Gastrocnemius medialis (tissue), 4 donors: ENCODE measurements around the gene C20orf141. TPM values are rescaled to one million over a fixed set of nuclear protein-coding genes. Genes with fewer than 3 reads are reported as not detected.

ENCODE experiments used
- ATAC-seq, 2 donors: fragments of 150-250 bp; one replicate each; pipeline ENCODE4 v1.9.1; 2016
- DNase-seq, 2 donors: peaks; one replicate each; pipeline ENCODE4 v3.0.0-alpha.2; 2019
- H3K27ac ChIP-seq, 4 donors: fragments of 200-600 bp; sonication (generic); 1 replicate in 1 of 4; 2 replicates in 3 of 4; pipeline ENCODE4 v1.5.1; 2016 to 2018; ENCODE audit warnings: mild to moderate bottlenecking in 2 of 4, moderate library complexity in 1 of 4
- H3K27me3 ChIP-seq, 3 donors: fragments of 200-600 bp; sonication (generic) in 2 of 3; 1 replicate in 1 of 3; 2 replicates in 2 of 3; pipeline versions ENCODE4 v1.5.1 to v1.6.0; 2016 to 2019; ENCODE audit warnings: mild to moderate bottlenecking in 1 of 3, moderate library complexity in 1 of 3
- H3K36me3 ChIP-seq, 2 donors: fragments of 200-600 bp; sonication (generic) in 1 of 2; one replicate each; pipeline ENCODE4 v1.5.1; 2017 to 2018
- H3K4me1 ChIP-seq, 2 donors: fragments of 200-600 bp; sonication (generic) in 1 of 2; one replicate each; pipeline ENCODE4 v1.5.1; 2016 to 2017; ENCODE audit warnings: mild to moderate bottlenecking in 2 of 2
- H3K4me3 ChIP-seq, 4 donors: fragments of 200-600 bp; sonication (generic) in 3 of 4; 1 replicate in 1 of 4; 2 replicates in 3 of 4; pipeline ENCODE4 v1.5.1; 2016 to 2019; ENCODE audit warnings: mild to moderate bottlenecking in 2 of 4
- H3K9me3 ChIP-seq, 3 donors: fragments of 200-600 bp; sonication (generic) in 2 of 3; 1 replicate in 1 of 3; 2 replicates in 2 of 3; pipeline ENCODE4 v1.5.1; 2016 to 2019
- CTCF ChIP-seq, 5 experiments: fragments of 450-650 bp in 3 of 5; fragments of 200-600 bp in 2 of 5; sonication (generic) in 2 of 5; IDR thresholded peaks in 4 of 5; conservative IDR thresholded peaks in 1 of 5; 1 replicate in 4 of 5; 2 replicates in 1 of 5; pipeline ENCODE4 v1.5.1; 2016 to 2019; ENCODE audit warnings: antibody characterized with exemption in 5 of 5, mild to moderate bottlenecking in 3 of 5, moderate library complexity in 3 of 5
- POLR2A ChIP-seq, 2 donors: fragments of 450-650 bp; IDR thresholded peaks; one replicate each; pipeline ENCODE4 v1.6.1; 2017; ENCODE audit warnings: antibody characterized with exemption in 2 of 2, mild to moderate bottlenecking in 2 of 2, moderate library complexity in 2 of 2
- in situ Hi-C, 4 donors: fragments of 200-750 bp; cut with MboI; loops; one replicate each; pipeline versions ENCODE4 v1.15.0 to v1.8.0; 2017; ENCODE audit warnings: low sequenced_read_pairs in 4 of 4
- intact Hi-C: fragments of 100-400 bp; cut with DNase I; formaldehyde crosslinking; loops from one replicate; pipeline ENCODE4 v1.15.1; 2023; ENCODE audit warnings: low total_unique reads
- total RNA-seq, 4 donors: library from RNA; depleted of rRNA; stranded (reverse); fragments of >200 nt; gene quantifications; one replicate each; pipeline versions ENCODE4 v1.1.0 to v1.2.3, GENCODE V29; 2016

Gene C20orf141
- total RNA-seq, 4 donors from 2014 or later, result not detected

DNA sequence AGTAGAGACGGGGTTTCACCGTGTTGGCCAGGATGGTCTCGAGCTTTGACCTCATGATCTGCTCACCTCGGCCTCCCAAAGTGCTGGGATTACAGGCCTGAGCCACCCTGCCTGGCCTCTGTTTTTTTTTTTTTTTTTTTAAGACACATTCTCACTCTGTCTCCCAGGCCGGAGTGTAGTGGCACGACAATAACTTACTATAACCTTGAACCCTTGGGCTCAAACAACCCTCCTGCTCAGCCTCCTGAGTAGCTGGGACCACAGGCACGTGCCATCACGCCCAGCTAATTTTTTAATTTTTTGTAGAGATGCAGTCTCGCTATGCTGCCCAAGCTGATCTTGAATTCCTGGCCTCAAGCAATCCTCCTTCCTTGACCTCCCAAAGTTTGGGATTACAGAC is 41.0 kb upstream of the C20orf141 start:
- in situ Hi-C loops, result no loop called here
- peaks cover 0 to 13% (median 0%) of the 10 kb centered on the region in 3 donors for H3K27me3 ChIP-seq
- DNase-seq (no peak), ATAC-seq (no peak)
- intact Hi-C loops, result no loop called here
- H3K4me1 ChIP-seq, result no peaks in the 10 kb centered on the region
- no peak overlapping the region for H3K4me3 ChIP-seq
- no peaks in the 10 kb centered on the region for H3K9me3 ChIP-seq
- H3K27ac ChIP-seq, result no peak overlapping the region
- no peaks in the 10 kb centered on the region for H3K36me3 ChIP-seq
- TF ChIP-seq CTCF (IDR thresholded peaks at IDR 0.05 in 4 of 5, conservative IDR thresholded peaks at IDR 0.05 in 1 of 5) (no peak), POLR2A (IDR thresholded peaks at IDR 0.05) (no peak)

GRCh38 chr20:2775139-2775538 is 39.6 kb upstream of the C20orf141 start:
- H3K4me1 ChIP-seq, result no peaks in the 10 kb centered on the region
- no peaks in the 10 kb centered on the region for H3K9me3 ChIP-seq
- ATAC-seq (no peak), DNase-seq (no peak)
- H3K4me3 ChIP-seq, result no peak overlapping the region
- no peaks in the 10 kb centered on the region for H3K36me3 ChIP-seq
- in situ Hi-C loops, result no loop called here
- H3K27ac ChIP-seq, result no peak overlapping the region
- TF ChIP-seq POLR2A (IDR thresholded peaks at IDR 0.05) (no peak), CTCF (IDR thresholded peaks at IDR 0.05 in 4 of 5, conservative IDR thresholded peaks at IDR 0.05 in 1 of 5) (no peak)
- intact Hi-C loops, result no loop called here
- H3K27me3 ChIP-seq, result peaks cover 0 to 13% (median 0%) of the 10 kb centered on the region in 3 donors

DNA sequence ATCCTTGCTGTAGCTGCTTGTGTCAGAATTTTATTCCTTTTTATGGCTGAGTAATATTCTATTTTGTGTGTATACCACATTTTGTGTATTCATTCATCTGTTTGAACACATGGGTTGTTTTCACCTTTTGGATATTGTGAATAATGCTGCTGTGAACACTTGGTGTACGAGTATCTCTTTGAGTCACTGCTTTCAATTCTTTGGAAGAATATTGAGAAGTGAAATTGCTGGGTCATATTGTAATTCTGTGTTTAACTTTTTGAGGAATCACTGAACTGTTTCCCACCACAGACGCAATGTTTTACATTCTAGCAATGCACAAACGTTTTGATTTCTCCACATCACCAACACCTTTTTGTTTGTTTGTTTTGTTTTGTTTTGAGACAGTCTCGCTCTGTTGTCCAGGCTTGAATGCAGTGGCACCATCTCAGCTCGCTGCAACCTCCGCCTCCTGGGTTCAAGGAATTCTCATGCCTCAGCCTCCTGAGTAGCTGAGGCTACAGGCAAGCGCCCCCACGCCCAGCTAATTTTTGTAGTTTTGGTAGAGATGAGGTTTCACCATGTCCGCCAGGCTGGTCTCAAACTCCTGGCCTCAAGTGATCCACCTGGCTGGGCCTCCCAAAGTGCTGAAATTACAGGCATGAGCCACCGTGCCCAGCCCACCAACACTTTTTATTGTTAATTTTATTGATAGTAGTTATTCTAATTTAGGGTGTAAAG is 36.0 kb upstream of the C20orf141 start:
- DNase-seq (no peak), ATAC-seq (no peak)
- Histone ChIP-seq H3K36me3 (no peaks in the 10 kb centered on the region), H3K4me3 (no peak overlapping the region), H3K27me3 (peaks cover 0 to 15% (median 0%) of the 10 kb centered on the region in 3 donors), H3K9me3 (no peaks in the 10 kb centered on the region), H3K27ac (no peak overlapping the region), H3K4me1 (no peaks in the 10 kb centered on the region)
- in situ Hi-C loops (no loop called here), intact Hi-C loops (no loop called here)
- TF ChIP-seq CTCF (IDR thresholded peaks at IDR 0.05 in 4 of 5, conservative IDR thresholded peaks at IDR 0.05 in 1 of 5) (no peak), POLR2A (IDR thresholded peaks at IDR 0.05) (no peak)

DNA sequence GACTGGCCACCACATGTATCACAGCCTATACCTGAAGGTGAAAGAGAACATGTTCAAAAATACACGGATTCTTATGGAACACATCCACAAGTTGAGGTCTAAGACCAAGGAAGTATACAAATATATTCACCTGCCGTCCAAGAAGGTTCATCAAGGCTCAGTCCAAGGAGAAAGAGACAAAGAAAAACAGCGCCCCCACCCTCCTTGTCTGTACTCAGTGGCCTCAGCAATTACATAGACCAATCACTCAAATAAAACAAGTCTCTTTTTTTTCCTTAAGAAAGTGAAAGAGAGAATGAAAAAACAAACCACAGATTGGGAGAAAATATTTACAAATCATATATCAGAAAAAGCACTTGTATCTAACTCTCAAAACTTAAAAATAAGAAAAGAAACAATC is 33.8 kb upstream of the C20orf141 start:
- in situ Hi-C loops (no loop called here), intact Hi-C loops (no loop called here)
- ATAC-seq (no peak), DNase-seq (no peak)
- H3K4me1 ChIP-seq, result no peaks in the 10 kb centered on the region
- H3K36me3 ChIP-seq, result no peaks in the 10 kb centered on the region
- H3K4me3 ChIP-seq, result no peak overlapping the region
- H3K27ac ChIP-seq, result no peak overlapping the region
- H3K9me3 ChIP-seq, result no peaks in the 10 kb centered on the region
- TF ChIP-seq CTCF (IDR thresholded peaks at IDR 0.05 in 4 of 5, conservative IDR thresholded peaks at IDR 0.05 in 1 of 5) (no peak), POLR2A (IDR thresholded peaks at IDR 0.05) (no peak)
- peaks cover 0 to 11% (median 0%) of the 10 kb centered on the region in 3 donors for H3K27me3 ChIP-seq
